Stimulated activated CD8-positive, alpha-beta memory T cell treated with anti-CD3 and anti-CD28 coated beads, Interleukin-12 subunit alpha, Interleukin-12 subunit beta, amount 100 ng/mL, for 24 hours (primary cell): ENCODE measurements around the gene F7.
"Not testable (repeated sequence)": the region's sequence is repeated elsewhere in the genome, so short reads cannot be mapped to it uniquely, and the experiment has no call there.

ENCODE experiments used
- DNase-seq: peaks from one replicate; pipeline ENCODE4 v3.0.0-alpha.2; 2020; ENCODE audit errors: extremely low read depth

Gene F7

GRCh38 chr13:113153810-113154748 is 48.5 kb downstream of the F7 start:
- peak; percentile 42 for DNase-seq

- DNase-seq = no peak
These were observed 49.6 kb downstream of the F7 start for GRCh38 chr13:113155201-113155600.

- no peak for DNase-seq
These were observed 50.5 kb downstream of the F7 start for GRCh38 chr13:113155982-113156655.

DNA sequence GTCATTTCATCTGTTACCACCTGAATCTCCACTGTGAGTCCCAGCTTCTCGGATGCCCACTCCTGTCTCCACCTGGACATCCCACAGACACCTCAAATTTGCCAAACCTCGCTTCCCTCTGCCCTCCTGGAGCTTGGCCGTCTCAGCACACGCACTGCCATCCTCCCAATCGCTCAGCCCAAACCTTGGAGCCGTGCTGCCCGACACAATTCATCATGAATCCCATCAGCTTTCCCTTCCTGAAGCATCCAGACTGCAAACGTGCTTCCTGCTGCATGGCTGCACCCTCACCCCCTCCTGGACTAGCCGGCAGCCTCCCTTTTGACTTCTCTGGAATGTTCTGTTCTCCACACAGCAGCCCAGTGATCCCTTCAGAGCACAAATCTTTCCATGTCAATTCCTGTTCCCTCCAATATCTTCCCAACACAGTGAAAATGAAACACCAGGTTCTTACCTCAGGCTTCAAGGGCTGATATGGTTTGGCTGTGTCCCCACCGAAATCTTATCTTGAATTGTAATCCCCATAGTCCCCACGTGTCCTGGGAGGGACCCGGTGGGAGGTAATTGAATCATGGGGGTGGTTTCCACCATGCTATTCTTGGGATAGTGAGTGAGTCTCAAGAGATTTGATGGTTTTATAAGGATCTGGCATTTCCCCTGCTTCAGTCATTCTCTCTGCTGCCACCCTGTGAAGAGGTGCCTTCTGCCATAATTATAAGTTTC is 51.8 kb downstream of the F7 start:
- DNase-seq = no peak

DNA sequence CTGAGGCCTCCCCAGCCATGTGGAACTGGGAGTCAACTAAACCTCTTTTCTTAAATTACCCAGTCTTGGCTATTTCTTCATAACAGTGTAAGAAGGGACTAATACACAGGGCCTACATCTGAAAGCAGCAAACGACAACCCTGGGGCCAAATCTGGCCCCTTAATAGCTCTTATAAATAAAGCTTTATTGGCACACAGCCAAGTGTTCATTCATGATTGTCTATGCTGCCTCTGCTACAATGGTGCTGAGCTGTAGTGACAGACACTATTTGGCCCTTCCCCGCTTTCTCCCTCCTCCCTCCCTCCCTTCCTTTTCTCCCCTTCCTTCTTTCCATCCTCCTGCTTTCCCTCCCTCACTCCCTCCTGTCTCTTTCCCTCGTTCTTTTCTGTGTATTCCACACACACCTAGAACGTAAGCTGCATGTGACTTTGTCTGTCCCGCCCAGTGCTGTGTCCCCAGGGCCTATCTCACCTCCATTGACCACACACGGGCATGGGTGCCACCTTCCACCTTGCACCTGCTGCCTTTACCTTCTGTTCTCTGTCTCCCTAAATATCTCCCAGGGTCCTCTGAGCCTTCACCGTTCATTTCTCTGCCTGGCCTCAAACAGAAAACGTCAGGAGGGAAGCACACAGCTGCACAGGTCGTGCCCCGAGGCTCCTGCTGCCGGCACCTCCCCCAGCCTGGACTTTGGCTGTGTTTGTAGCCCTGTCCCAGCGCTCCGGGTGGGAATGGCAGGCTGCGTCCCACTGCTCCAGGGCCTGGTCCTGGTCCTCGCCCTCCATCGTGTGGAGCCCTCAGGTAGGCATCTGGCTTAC is 52.5 kb downstream of the F7 start, which contains the start of gene PROZ:
TSS of gene PROZ (plus strand) at position 720 of the 819 bp plus-strand sequence. CDS start at position 733, 13 bp downstream.
- no peak for DNase-seq

DNA sequence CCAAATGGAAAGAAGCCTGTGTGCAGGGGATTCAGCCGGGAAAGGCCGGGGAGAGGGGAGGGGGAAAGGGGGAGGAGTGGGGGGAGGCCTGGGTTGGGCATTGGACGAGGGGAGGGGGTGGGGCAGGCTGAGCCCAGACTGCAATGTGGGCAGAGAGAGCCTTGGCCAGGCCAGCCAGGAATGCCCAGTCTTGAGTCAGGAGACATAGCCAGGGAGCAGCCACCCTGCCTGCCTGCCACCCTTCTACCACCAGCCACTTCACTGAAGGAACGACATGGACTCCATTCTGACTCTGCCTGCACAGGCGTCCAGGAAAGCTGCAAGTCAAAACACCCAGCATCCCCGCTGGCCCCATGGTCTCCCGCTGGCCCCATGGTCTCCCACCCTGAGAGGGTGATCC is 53.4 kb downstream of the F7 start:
- DNase-seq = no peak

DNA sequence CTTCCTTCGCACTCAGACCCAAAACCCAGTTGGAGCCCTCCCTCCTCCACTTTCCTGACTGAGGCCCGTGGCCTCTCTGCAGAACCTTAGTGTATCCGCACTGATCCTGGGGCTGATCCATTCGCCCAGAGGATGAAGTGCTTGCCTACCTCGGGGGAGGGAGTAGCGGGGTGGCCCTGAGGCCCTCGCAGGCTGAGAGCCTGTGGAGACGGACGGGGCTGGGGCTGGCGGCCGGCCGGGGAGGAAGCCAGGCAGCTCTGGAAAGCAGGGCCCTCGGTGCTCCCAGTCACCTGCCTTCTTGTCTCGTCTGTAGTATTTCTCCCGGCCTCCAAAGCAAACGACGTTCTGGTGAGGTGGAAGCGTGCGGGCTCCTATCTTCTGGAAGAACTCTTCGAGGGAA is 54.1 kb downstream of the F7 start:
- no peak for DNase-seq

- DNase-seq = no peak
These were observed 55.4 kb downstream of the F7 start for GRCh38 chr13:113160983-113161382.

DNA sequence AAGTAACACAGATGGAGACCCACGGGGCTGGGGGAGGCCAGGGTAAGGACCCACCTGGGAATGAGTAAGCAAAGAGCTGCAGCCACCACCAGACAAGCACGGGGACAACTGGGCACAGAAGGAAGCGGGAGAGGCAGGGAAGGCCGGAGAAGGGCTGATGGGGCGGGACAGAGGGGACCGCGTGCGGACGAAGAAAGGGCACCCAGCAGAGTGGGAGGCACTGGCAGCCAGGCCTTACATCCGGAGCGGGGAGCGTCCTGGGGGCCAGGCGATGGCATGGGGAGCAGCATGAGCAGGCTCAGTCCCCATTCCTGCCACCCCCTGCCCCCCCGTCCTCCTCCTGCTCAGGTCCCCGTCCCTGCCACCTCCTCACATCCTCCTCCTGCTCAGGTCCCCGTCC is 55.8 kb downstream of the F7 start:
- no peak for DNase-seq

- DNase-seq = not testable (repeated sequence)
These were observed 56.4 kb downstream of the F7 start for GRCh38 chr13:113161975-113162374.

DNA sequence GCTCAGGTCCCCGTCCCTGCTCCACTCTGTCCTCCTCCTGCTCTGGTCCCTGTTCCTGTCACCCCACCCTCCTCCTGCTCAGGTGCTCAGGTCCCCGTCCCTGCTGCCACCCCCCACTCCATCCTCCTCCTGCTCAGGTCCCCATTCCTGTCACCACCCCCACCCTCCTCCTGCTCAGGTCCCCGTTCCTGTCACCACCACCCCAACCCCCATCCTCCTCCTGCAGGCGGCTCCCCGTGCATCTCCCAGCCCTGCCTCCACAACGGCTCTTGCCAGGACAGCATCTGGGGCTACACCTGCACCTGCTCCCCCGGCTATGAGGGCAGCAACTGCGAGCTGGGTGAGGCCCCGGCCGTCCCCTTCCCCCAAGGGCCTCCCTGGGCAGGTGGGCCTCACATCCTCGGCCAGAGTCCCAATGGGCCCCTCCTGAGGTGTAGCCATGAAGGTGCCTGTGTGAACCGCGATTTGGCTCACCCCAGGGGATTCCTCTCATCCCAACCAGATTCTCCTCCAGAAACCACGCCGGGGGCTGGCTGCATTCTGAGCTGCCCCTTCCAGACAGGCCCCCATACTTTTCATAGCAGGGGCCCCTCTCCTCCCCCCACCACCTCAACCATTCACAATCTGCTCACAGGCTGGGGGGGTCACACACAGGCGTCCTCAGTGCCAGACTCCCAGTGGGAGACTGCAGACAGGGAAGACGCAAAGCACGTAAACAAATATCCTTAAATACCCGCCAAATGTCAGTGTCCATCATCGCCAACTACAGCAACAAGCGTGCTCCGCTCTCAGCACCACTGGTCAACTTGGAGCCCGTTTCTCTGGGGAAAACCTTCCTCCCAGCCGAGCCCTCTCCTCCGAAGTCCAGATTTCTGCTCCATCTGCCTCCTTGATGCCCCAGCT is 57.4 kb downstream of the F7 start:
- DNase-seq = no peak

DNA sequence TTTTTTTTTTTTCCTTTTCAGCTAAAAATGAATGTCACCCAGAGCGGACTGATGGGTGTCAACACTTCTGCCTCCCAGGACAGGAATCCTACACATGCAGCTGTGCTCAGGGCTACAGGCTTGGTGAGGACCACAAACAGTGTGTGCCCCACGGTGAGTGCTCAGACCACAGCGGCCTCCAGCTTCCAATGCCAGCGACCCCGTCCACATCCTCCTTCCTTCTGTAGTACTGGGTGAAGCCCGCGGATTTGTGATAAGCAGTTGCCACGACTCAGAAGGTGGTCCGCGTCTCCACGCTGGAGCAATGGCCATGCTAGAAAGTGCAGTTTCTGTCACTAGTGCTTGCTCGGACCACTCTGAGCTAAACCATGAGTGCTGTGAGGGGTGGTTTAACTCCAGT is 58.9 kb downstream of the F7 start:
- DNase-seq = no peak

DNA sequence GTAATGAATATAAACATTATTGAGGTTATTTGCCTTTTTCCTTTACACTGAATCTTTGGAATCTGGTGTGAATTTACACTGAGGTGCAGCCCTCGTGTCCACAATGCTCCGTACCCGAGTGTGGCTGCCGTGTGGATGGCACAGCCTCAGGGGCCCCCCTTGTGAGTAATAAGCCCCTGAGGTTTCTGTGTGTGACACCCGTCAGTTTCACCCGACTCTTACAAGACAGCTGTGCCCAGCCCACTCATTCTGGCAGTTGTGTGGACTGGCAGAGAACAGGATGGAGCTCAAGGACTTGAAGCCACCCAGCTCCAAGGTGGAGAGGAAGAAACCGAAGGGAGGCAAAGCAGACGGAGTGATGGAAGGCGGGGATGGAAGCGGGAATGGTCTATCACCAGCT is 60.7 kb downstream of the F7 start:
- DNase-seq = no peak

GRCh38 chr13:113166681-113167080 is 61.1 kb downstream of the F7 start:
- DNase-seq = no peak

GRCh38 chr13:113167155-113167554 is 61.6 kb downstream of the F7 start:
- no peak for DNase-seq

GRCh38 chr13:113167575-113167974 is 62.0 kb downstream of the F7 start:
- no peak for DNase-seq

DNA sequence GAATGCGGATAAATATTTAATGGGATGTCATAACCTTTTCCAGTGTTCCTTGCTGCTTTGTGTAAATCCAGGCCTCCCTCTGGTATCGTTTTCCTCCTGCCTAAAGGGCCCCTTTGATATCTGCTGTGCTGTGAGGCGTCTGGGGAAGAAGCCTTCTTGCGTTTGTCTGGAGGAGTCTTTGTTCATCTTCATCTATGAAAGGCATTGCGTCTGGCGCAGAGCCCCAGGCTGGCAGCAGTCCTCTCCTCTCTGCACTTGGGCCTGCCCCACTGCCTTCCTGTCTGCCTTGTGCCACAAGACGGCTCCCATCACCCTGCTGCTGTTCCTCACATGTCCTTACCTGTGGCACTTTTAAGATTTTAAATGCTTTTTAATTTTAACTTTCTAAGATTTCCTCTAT is 62.6 kb downstream of the F7 start:
- no peak for DNase-seq

- DNase-seq = no peak
These were observed 64.0 kb downstream of the F7 start for GRCh38 chr13:113169277-113170272.
